Breast epithelium (tissue), 3 donors: Measurements from ENCODE around the gene CACFD1.

Experiments
- CTCF ChIP-seq, 3 donors: fragments of 450-650 bp; IDR thresholded peaks; one replicate each; pipeline ENCODE4 v1.5.1; 2016 to 2017; ENCODE audit warnings: antibody characterized with exemption in 3 of 3, mild to moderate bottlenecking in 3 of 3, moderate library complexity in 3 of 3
- POLR2A ChIP-seq: fragments of 450-650 bp; IDR thresholded peaks from one replicate; pipeline ENCODE4 v1.6.1; 2016; ENCODE audit warnings: antibody characterized with exemption, mild to moderate bottlenecking, moderate library complexity

GRCh38 chr9:133463234-133463863, 3.6 kb downstream of the CACFD1 start:
- TF ChIP-seq CTCF (IDR thresholded peaks at IDR 0.05) (no peak), POLR2A (no peak)
